GM18861 (cell line): ENCODE data around the gene NCOA7.
"Not testable (repeated sequence)": the region's sequence is repeated elsewhere in the genome, so short reads cannot be mapped to it uniquely, and the experiment has no call there.

ENCODE experiments used
- ATAC-seq: cut with Tn5 transposase; IDR thresholded peaks from one replicate; pipeline ENCODE4 v1.9.1; 2021; ENCODE audit not compliant: unreplicated experiment

Gene NCOA7

GRCh38 chr6:125866433-125866832 is 75.7 kb downstream of the NCOA7 start:
- ATAC-seq: no peak

GRCh38 chr6:125867483-125867942 is 76.8 kb downstream of the NCOA7 start:
- no peak for ATAC-seq

GRCh38 chr6:125868252-125868651 is 77.5 kb downstream of the NCOA7 start:
- no peak for ATAC-seq

GRCh38 chr6:125868678-125869395 is 78.1 kb downstream of the NCOA7 start:
- no peak for ATAC-seq

- no peak for ATAC-seq
These were observed 78.7 kb downstream of the NCOA7 start for GRCh38 chr6:125869427-125869826.

GRCh38 chr6:125871365-125871764 is 80.6 kb downstream of the NCOA7 start:
- ATAC-seq: no peak

GRCh38 chr6:125872259-125872921 is 81.6 kb downstream of the NCOA7 start:
- ATAC-seq: no peak

GRCh38 chr6:125882243-125882642 is 91.5 kb downstream of the NCOA7 start:
- ATAC-seq: no peak

GRCh38 chr6:125884634-125885371 is 94.0 kb downstream of the NCOA7 start:
- ATAC-seq: no peak

GRCh38 chr6:125886021-125886420 is 95.3 kb downstream of the NCOA7 start:
- ATAC-seq: no peak

- ATAC-seq: no peak
These were observed 96.2 kb downstream of the NCOA7 start for GRCh38 chr6:125886914-125887313.

GRCh38 chr6:125887372-125887771 is 96.6 kb downstream of the NCOA7 start:
- ATAC-seq: no peak

- ATAC-seq: no peak
These were observed 98.4 kb downstream of the NCOA7 start for GRCh38 chr6:125888989-125889656.

GRCh38 chr6:125899726-125900182 is 109.0 kb downstream of the NCOA7 start:
- peak; percentile 69 for ATAC-seq

- ATAC-seq: peak; percentile 77
These were observed 114.1 kb downstream of the NCOA7 start for GRCh38 chr6:125904871-125905270.

GRCh38 chr6:125906158-125906998 is 115.6 kb downstream of the NCOA7 start:
- no peak for ATAC-seq

GRCh38 chr6:125910527-125910926 is 119.8 kb downstream of the NCOA7 start:
- ATAC-seq: peak; percentile 99

- not testable (repeated sequence) for ATAC-seq
These were observed 120.3 kb downstream of the NCOA7 start for GRCh38 chr6:125911051-125911451.

GRCh38 chr6:125912430-125912829 is 121.7 kb downstream of the NCOA7 start:
- ATAC-seq: not testable (repeated sequence)

- ATAC-seq: no peak
These were observed 122.4 kb downstream of the NCOA7 start for GRCh38 chr6:125913145-125913544.
